Measurements from ENCODE around the gene ARAP3.
"Not testable (repeated sequence)": the region's sequence is repeated elsewhere in the genome, so short reads cannot be mapped to it uniquely, and the experiment has no call there.

The ARAP3 gene

DNA sequence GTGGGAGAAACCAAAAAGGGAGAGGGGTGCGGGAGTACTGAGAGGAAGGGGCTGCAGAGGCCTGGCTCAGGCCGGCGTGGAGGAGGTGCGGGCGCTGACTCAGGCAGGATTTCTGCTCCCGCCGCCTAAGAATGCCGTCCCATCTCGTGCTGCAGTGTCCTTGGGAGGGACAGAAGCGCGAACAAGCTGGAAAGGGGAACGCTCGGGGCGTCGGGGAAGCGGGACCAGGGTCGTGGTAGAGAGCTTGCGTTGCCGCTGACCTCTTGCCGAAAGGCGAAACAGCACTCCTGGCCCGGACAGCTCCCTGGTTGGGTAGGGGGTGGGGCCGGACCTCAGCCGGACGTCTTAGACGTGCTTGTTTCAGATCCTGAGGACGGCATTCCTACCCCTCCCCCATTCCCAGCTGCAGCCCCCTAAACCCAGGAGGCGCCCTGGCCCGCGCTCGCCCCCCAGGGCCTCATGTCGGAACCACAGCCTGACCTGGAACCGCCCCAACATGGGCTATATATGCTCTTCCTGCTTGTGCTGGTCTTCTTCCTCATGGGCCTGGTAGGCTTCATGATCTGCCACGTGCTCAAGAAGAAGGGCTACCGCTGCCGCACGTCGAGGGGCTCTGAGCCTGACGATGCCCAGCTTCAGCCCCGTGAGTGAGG lies 44.1 kb downstream of the ARAP3 start:
- DNase-seq: peak; percentile 36

DNA sequence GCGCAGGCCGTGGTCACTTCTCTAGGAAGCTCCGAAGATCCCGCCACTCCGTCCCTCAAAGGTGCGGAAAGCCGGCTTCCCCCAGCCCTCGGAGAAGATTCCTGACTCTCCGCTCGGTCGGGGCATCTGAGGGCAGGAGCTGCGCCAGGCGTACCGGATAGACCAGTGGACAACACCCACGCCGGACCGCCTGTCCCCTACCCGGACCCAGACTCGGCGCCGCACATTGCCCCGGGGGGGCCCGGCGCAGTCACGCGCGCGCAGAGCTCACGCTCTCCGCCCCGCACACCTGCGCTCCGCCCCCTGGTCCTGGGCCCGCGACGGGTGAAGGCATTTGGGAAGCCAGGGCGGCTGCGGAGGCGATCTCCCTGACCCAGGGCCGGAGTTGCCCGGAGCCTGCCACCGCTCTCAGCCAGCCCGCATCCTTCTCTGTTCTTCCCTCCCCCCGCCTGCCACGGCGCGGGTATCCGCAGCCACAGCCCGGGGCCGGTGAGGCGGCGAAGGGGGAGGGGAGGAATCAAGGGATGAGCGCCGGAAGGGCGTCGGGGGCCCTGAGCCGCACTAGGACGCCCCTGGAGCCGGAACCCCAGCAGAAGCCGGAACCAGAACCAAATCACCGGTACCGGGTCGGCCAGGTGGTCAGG lies 44.8 kb downstream of the ARAP3 start:
- peak; percentile 35 for DNase-seq

DNA sequence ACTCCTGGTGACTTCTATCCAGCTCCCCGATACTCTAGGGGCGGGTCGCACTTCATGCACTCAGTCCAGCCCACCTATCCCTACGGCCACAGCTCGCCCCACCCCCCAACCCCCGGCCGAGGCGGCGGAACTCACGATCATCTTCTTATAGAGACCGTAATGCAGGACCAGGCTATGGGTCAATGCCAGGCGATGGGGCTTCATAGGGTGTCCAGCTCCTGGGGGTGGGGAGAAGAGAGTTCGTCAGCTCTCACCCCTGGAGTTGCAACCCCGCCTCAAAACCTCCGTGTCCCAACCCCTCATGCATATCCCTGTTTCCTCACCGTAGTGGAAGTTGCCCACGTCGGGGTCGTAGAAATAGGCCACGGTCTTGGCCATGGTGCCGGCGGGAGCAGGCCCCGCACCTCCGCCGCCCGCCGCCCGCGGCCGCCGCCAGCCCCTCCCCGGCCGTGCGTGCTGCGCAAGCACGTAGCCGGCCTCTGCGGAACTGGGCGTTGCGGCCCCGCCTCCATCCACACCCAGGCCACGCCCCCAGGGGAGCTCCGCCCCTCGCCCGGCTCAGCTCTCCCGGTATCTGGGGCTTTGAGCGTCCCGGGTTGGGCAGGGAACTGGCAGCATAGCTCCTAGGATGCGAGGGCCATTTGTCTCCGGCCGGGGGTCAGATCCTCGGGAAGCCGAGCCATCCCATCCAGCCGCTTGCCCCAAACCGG lies 45.5 kb downstream of the ARAP3 start, which contains the start of the genes HDAC3 and RELL2:
HDAC3 (minus strand) TSS at position 437 of the 710 bp plus-strand sequence; CDS start at position 378, 59 bp downstream.
RELL2 (plus strand) TSS at position 585 of the 710 bp plus-strand sequence. CDS start 1,229 bp downstream, outside the sequence.
- peak; percentile 83 for DNase-seq

DNA sequence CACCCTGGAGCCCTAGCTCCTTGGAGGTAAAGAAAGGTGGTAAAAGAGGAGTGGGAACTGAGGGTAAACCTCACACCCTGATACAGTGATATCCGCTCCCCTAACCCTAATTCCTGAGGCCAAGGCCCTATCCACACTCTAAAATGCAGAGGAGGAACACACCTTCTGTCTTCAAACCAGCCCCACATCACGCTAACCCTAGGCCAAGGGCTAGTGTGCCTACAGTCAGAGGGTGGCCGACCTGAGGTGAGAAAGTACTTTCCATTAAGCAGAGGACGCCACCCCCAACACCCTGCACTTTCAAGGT lies 46.0 kb downstream of the ARAP3 start:
- DNase-seq: no peak

DNA sequence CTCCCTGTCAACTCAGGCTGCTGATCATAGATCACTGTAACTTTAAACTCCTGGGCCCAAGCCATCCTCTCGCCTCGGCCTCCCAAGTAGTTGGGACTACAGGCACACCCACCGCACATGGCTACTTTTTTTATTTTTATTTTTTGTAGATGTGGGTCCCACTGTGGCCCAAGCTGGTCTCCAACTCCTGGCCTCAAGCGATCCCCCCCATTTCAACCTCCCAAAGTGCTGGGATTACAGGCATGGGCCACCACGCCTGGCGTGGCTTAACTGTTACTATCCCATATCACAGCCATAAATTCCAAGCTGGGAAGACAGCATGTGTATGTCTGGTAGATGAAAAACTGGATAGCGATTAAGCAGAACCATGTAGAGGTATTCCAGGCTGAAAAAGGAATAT lies 46.4 kb downstream of the ARAP3 start:
- DNase-seq: no peak

DNA sequence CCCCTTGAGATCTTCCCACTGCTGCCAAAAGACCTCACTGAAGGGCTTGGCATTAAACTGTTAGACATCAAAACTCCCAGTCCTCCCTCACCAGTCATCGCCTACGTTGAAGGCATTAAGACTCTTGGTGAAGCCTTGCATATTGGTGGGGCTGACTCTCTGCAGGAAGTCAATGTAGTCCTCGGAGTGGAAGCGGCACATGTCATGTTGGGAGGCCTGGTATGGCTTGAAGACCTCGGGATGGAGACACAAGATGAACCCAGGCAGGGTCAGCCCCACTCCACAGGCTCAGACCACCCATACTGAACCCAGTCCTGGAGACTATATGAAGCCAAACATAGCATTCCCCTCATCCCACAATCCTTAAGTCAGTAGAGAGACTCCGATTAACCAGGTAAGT lies 47.3 kb downstream of the ARAP3 start:
- DNase-seq: no peak

DNA sequence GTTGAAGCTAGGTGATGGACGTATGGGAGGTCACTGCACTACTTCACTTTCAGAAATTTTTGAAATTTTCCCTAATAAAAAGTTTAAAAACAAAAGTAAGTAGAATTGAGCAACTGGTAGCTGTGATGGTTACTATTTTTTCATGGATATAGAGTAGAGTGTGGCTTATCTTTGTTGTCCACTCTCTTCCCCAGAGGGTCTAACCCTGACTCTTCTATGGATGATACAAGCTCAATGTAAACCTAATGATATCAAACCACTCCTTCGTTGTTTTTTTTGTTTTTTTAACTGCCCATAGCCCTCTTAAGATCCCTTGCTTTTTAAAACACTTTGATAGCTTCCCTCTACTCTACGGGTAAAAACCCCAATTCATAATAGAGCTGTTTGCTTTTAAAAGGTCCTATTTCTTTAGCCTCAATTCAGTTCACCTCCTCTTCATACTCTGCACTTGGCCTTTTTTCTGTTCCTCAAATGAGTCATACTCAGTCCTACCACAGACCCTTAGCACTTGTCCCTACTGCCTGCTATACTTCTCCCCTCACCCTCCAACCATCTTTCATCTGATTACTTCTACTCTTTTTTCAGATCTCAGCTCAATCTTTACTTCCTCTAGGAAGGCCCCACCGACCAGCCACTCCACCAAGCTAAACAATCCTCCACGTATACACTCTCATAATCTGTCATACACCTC lies 48.0 kb downstream of the ARAP3 start:
- no peak for DNase-seq

DNA sequence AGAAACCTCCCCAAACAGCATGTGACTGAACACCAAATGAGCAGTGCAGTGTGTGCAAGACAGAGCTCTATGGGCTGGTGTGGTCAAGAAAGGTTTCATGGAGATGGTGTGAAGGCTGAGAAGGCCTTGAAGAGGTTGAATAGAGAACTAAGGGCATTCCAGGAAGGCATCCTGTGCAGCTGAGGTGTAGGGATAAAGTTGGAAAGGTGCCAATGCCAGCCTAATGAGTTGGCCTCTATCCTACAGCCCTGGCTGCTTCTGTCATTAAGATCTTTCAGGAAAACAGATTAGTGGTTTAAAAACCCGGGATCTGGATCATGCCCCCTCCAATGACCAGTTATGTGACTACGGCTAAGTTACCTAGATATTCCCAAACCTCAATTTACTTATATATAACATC lies 49.4 kb downstream of the ARAP3 start:
- no peak for DNase-seq

DNA sequence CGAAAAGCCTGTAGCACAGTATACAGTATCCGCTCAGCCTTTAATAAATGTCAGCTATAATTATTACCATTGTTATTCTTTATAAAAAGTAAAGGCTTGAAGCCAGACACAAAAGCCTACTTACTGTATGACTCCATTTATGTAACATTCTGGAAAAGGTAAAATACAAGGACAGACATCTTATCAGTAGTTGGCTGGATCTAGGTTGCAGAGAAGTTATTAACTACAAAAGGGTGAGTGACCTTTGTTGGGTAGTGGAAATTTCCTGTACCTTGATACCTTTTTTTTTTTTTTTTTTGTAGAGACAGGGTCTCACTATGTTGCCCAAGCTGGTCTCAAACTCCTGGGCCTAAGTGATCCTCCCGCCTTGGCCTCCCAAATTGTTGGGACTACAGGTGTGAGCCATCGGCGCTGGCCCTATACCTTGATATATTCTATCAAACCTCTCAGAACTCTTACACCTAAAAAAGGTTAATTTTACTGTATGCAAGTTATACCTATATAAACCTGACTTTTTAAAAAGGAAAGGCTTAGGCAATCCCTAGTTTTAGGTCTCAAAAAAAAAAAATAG lies 51.4 kb downstream of the ARAP3 start:
- no peak for DNase-seq

DNA sequence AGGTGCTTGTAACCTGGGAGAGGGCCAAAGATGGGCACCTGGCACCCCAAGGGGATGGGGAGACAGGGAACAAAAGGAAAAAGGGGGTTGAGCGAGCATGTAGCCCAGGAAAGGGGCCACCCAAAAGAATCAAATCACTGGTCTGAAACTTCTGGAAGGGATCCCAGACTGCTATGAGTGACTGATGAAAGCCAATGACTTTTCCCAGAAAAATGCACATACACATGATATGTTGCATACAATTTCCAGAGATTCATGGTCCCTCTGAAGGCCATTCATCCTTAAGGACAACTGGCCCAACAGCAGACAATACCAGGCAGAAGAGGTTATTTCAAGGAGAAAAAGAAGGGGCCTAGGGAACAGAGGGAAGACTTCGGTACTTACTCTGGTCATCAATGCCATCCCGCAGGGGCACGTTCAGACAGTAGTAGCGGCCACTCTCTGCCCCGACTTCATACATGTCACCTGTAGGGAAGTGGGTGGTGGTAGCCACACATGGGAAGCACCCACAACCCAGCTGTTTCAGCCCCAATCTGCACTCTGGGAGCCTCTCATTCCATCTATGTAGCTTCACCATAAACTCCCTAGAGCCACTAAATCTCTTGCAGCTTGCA lies 53.7 kb downstream of the ARAP3 start:
- no peak for DNase-seq

DNA sequence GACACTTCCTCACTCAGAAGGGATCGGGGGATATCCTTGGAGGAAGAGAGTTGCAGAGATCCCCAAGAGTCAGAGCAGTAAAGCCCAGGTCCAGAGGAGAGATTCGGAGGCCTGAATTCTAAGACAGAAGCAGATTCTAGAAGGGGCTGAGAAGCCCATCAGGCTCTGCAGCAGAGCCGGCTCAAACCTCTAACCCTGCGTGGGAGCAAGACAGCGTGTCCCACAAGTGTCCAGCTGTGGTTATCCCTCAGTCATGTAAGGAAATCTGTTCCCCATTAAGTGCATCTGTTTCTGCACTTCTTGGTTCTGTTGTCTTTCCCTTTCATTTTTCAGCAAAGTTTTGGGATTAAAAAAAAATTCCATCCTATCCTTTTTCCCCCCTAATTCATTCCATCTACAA lies 58.4 kb downstream of the ARAP3 start:
- DNase-seq: no peak

DNA sequence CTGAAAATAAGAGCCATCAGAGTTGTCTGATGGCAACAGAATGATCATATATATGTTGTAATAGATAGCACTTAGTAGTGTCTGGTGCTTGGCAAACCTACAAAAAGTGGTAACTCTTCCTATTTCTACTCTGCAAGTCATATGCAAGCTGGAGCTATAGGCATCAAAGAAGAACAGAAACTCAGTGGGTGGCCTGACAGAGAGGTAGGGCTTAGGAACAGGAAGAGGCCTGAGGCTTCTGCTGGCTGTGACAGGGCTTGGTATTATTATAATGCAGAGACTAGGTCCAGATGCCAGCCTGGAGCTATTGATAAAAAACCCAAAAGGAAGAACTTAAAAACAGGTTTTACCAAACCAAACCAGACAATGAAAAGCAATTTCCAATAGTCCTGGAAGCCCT lies 58.8 kb downstream of the ARAP3 start:
- no peak for DNase-seq

DNA sequence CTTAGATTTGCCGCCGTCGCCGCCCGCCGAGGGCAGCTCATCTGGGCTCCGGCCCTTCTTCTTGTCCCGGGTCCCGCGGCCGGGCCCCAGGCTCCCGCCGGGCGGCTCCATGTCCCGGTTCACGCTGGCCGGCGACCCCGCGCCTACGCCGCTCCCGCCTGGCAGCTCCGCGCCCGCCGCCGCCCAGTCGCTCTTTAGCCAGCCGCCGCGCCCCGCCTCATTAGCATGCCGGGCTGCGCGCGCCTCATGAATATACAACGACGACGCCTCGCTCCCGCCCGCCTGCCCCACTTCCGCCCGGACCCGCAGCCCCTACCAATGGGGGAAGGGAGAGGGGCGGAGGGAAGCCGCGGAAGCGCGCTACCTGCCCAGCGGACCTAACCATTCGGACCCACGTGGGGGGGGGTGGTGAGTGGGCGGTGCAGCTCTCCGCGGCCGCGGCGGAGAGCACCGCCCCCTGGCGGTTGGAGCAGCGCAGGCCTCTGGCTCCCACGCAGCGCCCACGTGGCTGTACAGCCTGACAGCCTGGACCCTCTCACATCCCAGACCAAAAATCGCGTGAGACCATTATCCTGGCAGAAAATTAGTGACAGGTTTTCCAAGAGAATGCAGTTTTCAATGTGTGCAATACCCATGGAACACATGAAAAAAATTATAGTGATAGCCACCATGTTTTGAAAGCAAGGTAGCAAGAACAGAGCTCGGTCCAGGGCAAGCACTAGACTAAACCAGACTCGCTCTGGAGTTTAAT lies 63.1 kb downstream of the ARAP3 start, which contains the start of gene DIAPH1:
DIAPH1 (minus strand) TSS at position 197 of the 751 bp plus-strand sequence; CDS start at position 111, 86 bp downstream.
- peak; percentile 97 for DNase-seq

DNA sequence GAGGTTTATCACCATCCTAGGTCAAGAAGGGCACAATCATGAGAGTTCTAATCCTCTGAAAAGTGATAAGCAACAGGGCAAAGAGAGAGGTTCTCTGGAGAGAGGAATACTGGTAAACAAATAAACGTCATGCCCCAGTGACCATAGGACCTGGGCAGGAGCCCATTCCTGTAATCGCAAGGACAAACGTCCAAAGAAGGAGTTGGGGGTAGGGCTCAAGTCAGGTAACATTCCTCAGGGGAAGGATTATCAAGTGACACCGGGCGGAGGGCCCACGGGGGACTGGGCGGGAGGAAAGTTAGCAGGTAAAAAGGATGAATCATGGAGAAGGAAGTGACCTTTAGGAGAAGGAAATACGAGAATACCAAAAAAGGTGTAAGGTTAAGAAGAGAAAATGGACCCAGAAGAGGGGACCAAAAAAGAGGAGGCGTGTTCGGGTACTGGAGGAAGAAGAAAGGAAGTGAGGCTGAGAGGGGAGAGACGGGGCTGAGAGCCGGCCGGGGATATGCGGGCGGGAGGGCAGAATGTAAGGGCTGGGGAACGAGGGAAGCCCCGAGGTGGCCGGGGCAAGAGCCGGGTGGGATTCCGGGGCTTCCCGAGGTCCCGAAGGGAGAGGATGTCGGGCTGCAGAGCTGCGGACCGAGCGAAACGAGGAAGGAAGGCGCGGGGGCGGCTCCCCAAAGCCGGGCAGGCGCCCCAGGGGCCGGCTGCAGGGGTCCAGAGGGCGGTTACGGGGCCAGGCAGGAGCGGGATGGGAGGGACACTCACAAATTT lies 63.8 kb downstream of the ARAP3 start:
- DNase-seq: no peak

DNA sequence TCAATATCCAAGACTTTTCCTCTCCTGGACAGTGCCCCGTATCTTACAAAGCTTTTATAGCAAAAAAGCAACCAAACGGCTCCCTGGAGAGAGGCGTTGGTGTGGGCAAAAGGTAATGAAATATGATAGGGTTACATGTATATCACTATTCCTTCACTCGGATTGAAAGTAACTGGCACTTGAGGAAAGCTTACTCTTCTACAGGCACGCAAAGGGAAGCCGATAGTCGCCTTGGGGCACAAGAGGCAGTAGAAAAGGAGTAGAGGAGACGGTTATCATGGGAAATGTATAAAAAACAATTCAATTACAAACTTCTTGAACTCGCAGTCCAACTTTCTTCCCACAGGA lies 64.4 kb downstream of the ARAP3 start:
- no peak for DNase-seq

DNA sequence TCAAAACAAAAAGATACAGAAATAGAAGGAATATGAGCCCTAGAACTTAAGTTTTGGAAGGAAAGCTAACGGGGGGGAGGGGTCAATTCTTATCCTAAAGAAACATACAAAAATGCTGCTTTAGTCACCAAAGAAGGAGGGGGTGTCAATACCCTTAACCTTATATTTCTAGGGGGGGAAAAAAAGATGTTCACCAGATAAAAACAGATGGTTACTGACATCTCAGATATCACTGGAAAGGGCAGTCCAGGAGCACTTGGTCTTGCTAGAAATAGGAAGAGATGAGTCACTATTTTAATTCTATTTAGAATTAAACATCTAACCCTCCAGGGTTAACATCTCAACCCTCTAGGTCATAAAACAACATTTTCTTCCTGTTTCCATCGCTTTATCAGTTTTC lies 64.9 kb downstream of the ARAP3 start:
- DNase-seq: no peak

DNA sequence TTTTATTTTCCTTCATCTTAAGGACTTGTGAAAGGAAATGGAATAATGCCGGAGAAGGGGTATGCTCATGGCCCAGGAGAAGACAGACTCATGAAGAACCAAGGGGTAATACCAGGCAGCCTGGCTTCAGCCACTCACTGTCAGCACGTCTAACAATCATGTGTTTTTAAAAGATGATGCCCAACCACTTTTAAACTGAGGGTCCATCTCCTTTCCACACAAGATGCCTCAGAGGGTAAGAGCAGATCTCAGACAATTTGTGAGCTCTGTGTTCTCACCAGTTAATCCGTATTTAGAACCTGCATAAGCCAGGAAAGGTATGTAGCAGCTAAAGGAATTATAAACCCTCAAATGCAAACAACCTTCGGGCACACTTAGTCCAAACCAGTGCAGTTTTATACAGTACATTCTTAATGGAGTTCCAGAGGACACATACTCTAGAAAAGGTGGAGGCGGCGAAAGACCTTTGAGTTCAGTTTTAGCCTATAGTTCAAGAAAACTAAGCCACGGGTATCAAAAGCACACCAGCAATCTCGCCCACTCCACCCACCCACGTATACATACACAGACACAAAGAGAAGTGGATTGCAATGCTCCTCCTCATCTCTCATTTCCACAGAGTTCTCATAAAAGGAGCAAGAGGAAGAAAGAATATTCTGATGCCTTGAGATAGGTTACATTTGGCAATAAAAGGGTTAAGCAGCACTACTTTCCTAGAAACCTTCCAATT lies 65.9 kb downstream of the ARAP3 start:
- DNase-seq: no peak

DNA sequence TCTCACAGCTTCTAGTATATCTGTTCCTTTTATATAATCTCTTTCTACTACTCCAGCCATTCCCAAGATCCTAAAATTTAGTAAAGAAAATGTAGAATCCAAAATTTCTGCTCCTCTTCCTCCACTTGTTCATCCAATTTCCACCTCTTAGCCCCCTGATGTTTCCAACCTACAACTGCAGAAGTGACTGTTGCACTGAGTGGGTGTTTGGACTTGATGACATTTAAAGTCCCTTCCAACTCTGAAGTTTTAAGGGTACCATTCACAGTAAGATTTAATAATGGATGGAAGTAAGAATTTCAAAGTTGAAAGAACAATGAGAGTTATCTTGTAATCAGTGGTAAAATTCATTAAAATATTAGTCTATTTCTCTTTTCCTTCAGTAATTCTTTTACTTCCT lies 68.7 kb downstream of the ARAP3 start:
- no peak for DNase-seq

DNA sequence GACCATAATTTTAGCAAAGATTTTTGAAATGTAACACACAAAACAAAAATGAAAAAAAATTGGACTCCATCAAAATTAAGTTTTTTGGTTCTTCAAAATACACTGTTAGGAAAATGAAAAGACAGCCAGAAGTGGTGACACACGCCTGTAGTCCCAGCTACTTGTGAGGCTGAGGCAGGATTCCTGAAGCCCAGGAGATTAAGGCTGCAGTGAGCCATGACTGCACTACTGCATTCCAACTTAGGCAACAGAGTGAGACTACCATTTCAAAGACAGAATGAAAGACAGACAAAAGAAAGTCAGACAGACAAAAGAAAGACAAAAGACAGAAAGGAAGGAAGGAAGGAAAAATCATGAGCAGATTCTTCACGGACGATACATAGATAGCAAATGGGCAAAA lies 70.7 kb downstream of the ARAP3 start:
- no peak for DNase-seq

DNA sequence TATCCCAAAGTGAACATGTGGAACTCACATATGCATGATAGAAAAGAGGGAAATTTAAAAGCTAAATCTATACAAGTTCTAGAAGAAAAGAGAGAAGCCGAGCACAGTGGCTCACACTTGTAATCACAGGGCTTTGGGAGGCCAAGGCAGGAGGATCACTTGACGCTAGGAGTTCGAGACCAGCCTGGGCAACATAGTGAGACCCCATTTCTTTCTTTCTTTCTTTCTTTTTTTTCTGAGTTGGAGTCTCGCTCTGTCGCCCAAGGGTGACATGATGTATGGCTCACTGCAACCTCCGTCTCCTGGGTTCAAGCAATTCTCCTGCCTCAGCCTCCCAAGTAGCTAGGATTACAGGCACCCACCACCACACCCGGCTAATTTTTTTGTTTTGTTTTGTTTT lies 72.1 kb downstream of the ARAP3 start:
- DNase-seq: not testable (repeated sequence)

Data from activated gamma-delta T cell (primary cell).